HG03442 (cell line): ENCODE measurements around the gene DNAJC8.
A peak's percentile ranks its signal among the peaks of the same experiment; 100 is the strongest.

ENCODE experiments used
- ATAC-seq: cut with Tn5 transposase; IDR thresholded peaks from one replicate; pipeline ENCODE4 v1.9.1; 2021; ENCODE audit warnings: mild to moderate bottlenecking, moderate library complexity; ENCODE audit not compliant: unreplicated experiment

The DNAJC8 gene

GRCh38 chr1:28173980-28174297 lies 58.9 kb downstream of the DNAJC8 start:
- no peak for ATAC-seq

GRCh38 chr1:28173151-28173979 lies 59.5 kb downstream of the DNAJC8 start:
- no peak for ATAC-seq

- ATAC-seq = peak; percentile 62
These were observed 60.1 kb downstream of the DNAJC8 start for GRCh38 chr1:28172713-28173150.

- no peak for ATAC-seq
These were observed 61.6 kb downstream of the DNAJC8 start for GRCh38 chr1:28171246-28171645.

GRCh38 chr1:28170001-28170596 lies 62.7 kb downstream of the DNAJC8 start:
- no peak for ATAC-seq

- no peak for ATAC-seq
These were observed 69.2 kb downstream of the DNAJC8 start for GRCh38 chr1:28163496-28164161.

GRCh38 chr1:28162151-28162550 lies 70.7 kb downstream of the DNAJC8 start:
- no peak for ATAC-seq

- ATAC-seq = no peak
These were observed 71.1 kb downstream of the DNAJC8 start for GRCh38 chr1:28161751-28162150.

- ATAC-seq = no peak
These were observed 72.0 kb downstream of the DNAJC8 start for GRCh38 chr1:28160782-28161266.

- ATAC-seq = no peak
These were observed 73.1 kb downstream of the DNAJC8 start for GRCh38 chr1:28159680-28160079.

GRCh38 chr1:28159243-28159642 lies 73.6 kb downstream of the DNAJC8 start:
- no peak for ATAC-seq

- ATAC-seq = no peak
These were observed 74.9 kb downstream of the DNAJC8 start for GRCh38 chr1:28157894-28158293.

- ATAC-seq = no peak
These were observed 76.0 kb downstream of the DNAJC8 start for GRCh38 chr1:28156821-28157220.

- ATAC-seq = no peak
These were observed 77.2 kb downstream of the DNAJC8 start for GRCh38 chr1:28155628-28156027.

- ATAC-seq = no peak
These were observed 78.7 kb downstream of the DNAJC8 start for GRCh38 chr1:28154078-28154594.
